HL-60 (cell line): ENCODE results near the gene ALDH1A2.

Experiments
- DNase-seq, 2 experiments: peaks; one replicate each; pipeline ENCODE4 v3.0.0-alpha.2; 2010 to 2020; ENCODE audit warnings: low read depth in 1 of 2, low spot score in 1 of 2
- H3K27ac ChIP-seq: fragments of 250-450 bp; sonication (Bioruptor Pico); replicated peaks from 2 replicates; pipeline ENCODE4 v1.5.1; 2020; ENCODE audit warnings: mild to moderate bottlenecking, moderate library complexity
- H3K27me3 ChIP-seq: fragments of 250-450 bp; sonication (Bioruptor Pico); 2 replicates; pipeline ENCODE4 v1.5.1; 2021; ENCODE audit warnings: mild to moderate bottlenecking, moderate library complexity; ENCODE audit not compliant: insufficient read depth, poor library complexity, severe bottlenecking
- H3K4me3 ChIP-seq: replicated peaks from 2 replicates; pipeline ENCODE4 v1.5.1; 2011; ENCODE audit warnings: mild to moderate bottlenecking, control low read depth, low read length; ENCODE audit not compliant: insufficient read depth
- GABPA ChIP-seq: IDR thresholded peaks from 2 replicates; pipeline ENCODE4 v1.6.1; 2012; ENCODE audit warnings: low read depth
- POLR2AphosphoS5 ChIP-seq: IDR thresholded peaks from 2 replicates; pipeline ENCODE4 v1.6.1; 2012; ENCODE audit warnings: low read depth
- SPI1 ChIP-seq: IDR thresholded peaks from 2 replicates; pipeline ENCODE4 v1.6.1; 2012; ENCODE audit warnings: low read depth, mild to moderate bottlenecking, borderline replicate concordance
- TF ChIP-seq, protein P1 (sequence below): IDR thresholded peaks from one replicate; pipeline ENCODE4 v1.5.1; 2011; ENCODE audit warnings: low read length, control low read depth, inconsistent platforms; ENCODE audit not compliant: insufficient read depth
- TF ChIP-seq, protein P2 (sequence below): IDR thresholded peaks from 2 replicates; pipeline ENCODE4 v1.6.1; 2012; ENCODE audit warnings: low read depth; ENCODE audit not compliant: insufficient replicate concordance

Gene ALDH1A2

DNA sequence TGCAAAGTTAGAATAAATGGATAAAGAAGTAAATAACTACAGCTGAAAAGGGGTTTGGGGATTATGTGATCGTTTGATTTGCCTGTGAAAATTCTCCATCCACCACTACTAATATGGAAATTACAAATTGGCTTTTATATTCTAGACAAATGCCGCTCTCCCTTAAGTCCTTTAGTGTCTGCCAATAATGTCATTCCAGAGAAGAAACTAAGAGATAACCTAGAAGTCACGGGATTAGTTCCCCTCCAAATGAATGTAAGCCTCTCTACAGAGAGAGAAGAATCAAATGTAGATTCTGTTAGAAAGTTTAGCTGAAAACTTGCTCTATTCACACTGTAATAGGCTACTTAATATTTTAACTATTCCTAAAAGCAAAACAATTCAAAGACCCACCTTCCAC lies 92.0 kb downstream of the ALDH1A2 start:
- Histone ChIP-seq H3K27me3 (no peaks in the 10 kb centered on the region), H3K4me3 (no peak overlapping the region), H3K27ac (no peak overlapping the region)
- TF ChIP-seq SPI1 (no peak), POLR2AphosphoS5 (no peak), GABPA (no peak)
- TF ChIP-seq, protein P1, sequence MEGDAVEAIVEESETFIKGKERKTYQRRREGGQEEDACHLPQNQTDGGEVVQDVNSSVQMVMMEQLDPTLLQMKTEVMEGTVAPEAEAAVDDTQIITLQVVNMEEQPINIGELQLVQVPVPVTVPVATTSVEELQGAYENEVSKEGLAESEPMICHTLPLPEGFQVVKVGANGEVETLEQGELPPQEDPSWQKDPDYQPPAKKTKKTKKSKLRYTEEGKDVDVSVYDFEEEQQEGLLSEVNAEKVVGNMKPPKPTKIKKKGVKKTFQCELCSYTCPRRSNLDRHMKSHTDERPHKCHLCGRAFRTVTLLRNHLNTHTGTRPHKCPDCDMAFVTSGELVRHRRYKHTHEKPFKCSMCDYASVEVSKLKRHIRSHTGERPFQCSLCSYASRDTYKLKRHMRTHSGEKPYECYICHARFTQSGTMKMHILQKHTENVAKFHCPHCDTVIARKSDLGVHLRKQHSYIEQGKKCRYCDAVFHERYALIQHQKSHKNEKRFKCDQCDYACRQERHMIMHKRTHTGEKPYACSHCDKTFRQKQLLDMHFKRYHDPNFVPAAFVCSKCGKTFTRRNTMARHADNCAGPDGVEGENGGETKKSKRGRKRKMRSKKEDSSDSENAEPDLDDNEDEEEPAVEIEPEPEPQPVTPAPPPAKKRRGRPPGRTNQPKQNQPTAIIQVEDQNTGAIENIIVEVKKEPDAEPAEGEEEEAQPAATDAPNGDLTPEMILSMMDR, result no peak
- TF ChIP-seq, protein P2, sequence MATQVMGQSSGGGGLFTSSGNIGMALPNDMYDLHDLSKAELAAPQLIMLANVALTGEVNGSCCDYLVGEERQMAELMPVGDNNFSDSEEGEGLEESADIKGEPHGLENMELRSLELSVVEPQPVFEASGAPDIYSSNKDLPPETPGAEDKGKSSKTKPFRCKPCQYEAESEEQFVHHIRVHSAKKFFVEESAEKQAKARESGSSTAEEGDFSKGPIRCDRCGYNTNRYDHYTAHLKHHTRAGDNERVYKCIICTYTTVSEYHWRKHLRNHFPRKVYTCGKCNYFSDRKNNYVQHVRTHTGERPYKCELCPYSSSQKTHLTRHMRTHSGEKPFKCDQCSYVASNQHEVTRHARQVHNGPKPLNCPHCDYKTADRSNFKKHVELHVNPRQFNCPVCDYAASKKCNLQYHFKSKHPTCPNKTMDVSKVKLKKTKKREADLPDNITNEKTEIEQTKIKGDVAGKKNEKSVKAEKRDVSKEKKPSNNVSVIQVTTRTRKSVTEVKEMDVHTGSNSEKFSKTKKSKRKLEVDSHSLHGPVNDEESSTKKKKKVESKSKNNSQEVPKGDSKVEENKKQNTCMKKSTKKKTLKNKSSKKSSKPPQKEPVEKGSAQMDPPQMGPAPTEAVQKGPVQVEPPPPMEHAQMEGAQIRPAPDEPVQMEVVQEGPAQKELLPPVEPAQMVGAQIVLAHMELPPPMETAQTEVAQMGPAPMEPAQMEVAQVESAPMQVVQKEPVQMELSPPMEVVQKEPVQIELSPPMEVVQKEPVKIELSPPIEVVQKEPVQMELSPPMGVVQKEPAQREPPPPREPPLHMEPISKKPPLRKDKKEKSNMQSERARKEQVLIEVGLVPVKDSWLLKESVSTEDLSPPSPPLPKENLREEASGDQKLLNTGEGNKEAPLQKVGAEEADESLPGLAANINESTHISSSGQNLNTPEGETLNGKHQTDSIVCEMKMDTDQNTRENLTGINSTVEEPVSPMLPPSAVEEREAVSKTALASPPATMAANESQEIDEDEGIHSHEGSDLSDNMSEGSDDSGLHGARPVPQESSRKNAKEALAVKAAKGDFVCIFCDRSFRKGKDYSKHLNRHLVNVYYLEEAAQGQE, result no peak
- no peak for DNase-seq

DNA sequence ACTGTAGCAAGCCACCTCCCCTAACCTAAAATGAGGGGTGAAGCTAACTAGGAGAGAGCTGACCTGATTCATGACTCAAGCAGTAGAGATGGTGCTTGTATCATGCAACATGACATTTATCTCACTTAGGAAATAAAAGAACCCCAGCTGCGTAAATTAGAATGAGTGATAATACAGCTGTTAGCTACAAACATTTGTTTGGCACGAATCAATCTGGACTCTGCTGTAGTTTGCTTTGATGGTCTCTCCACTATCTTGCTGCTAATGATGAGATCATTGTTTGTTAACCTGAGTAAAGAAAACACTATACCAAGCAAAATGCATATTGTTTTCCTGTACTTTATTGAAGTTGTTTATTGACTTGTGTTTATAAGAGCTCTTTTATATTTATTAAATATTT lies 92.6 kb downstream of the ALDH1A2 start:
- no peak for DNase-seq
- no peak for TF ChIP-seq GABPA
- no peak for TF ChIP-seq SPI1
- TF ChIP-seq, protein P2, result no peak
- TF ChIP-seq, protein P1, result no peak
- no peak for TF ChIP-seq POLR2AphosphoS5
- H3K27ac ChIP-seq, result no peak overlapping the region
- H3K27me3 ChIP-seq, result no peaks in the 10 kb centered on the region
- H3K4me3 ChIP-seq, result no peak overlapping the region

DNA sequence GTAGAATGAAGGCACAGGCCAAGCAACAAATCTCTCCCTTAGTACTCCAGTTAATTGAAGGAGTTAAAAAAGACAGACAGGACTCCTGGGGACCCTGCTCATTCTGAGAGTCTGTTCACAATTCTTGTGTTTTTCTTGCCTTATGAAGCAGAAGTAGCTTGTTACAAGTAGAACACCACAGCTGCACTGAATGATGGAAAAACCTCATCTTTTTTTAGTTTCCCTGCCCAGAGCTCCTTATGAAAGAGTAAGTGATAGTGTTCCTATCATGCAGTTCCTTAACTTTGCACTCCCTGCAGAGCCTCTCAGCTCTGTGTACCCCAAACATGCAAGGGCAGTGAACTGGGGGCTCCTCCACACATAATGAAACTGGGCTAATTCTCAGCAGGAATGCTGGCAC lies 95.5 kb downstream of the ALDH1A2 start:
- no peak overlapping the region for H3K4me3 ChIP-seq
- H3K27me3 ChIP-seq, result no peaks in the 10 kb centered on the region
- DNase-seq, result no peak
- H3K27ac ChIP-seq, result no peak overlapping the region
- TF ChIP-seq, protein P2, result no peak
- TF ChIP-seq SPI1 (no peak), POLR2AphosphoS5 (no peak), GABPA (no peak)
- TF ChIP-seq, protein P1, result no peak
